CD4-positive, alpha-beta T cell treated with Interleukin-17A for 1 hour (primary cell): ENCODE measurements around the gene BCL2.
"Not testable (repeated sequence)": the region's sequence is repeated elsewhere in the genome, so short reads cannot be mapped to it uniquely, and the experiment has no call there.

Experiments used
- DNase-seq: peaks from one replicate; pipeline ENCODE4 v3.0.0-alpha.2; 2020

The BCL2 gene

GRCh38 chr18:63229971-63230370, 89.6 kb downstream of the BCL2 start:
- DNase-seq: no peak

- DNase-seq: no peak
Measured at GRCh38 chr18:63225434-63225833, 94.1 kb downstream of the BCL2 start.

- peak; percentile 38 for DNase-seq
Measured at GRCh38 chr18:63224630-63225029, 94.9 kb downstream of the BCL2 start.

- no peak for DNase-seq
Measured at GRCh38 chr18:63223837-63224236, 95.7 kb downstream of the BCL2 start.

GRCh38 chr18:63220903-63221302, 98.7 kb downstream of the BCL2 start:
- no peak for DNase-seq

GRCh38 chr18:63218472-63218871, 101.1 kb downstream of the BCL2 start:
- no peak for DNase-seq

- peak; percentile 49 for DNase-seq
Measured at GRCh38 chr18:63216516-63217311, 102.9 kb downstream of the BCL2 start.

- no peak for DNase-seq
Measured at GRCh38 chr18:63213936-63214671, 105.5 kb downstream of the BCL2 start.

- DNase-seq: peak; percentile 68
Measured at GRCh38 chr18:63213331-63213900, 106.2 kb downstream of the BCL2 start.

- DNase-seq: no peak
Measured at GRCh38 chr18:63210521-63210920, 109.0 kb downstream of the BCL2 start.

- DNase-seq: no peak
Measured at GRCh38 chr18:63208676-63209075, 110.9 kb downstream of the BCL2 start.

GRCh38 chr18:63207835-63208234, 111.7 kb downstream of the BCL2 start:
- DNase-seq: no peak

- no peak for DNase-seq
Measured at GRCh38 chr18:63207143-63207790, 112.3 kb downstream of the BCL2 start.

GRCh38 chr18:63206433-63207142, 113.0 kb downstream of the BCL2 start:
- DNase-seq: no peak

- no peak for DNase-seq
Measured at GRCh38 chr18:63205791-63206252, 113.7 kb downstream of the BCL2 start.

- no peak for DNase-seq
Measured at GRCh38 chr18:63203497-63203896, 116.1 kb downstream of the BCL2 start.

GRCh38 chr18:63202828-63203227, 116.7 kb downstream of the BCL2 start:
- no peak for DNase-seq

GRCh38 chr18:63201456-63201855, 118.1 kb downstream of the BCL2 start:
- DNase-seq: not testable (repeated sequence)

GRCh38 chr18:63199743-63200241, 119.8 kb downstream of the BCL2 start:
- peak; percentile 76 for DNase-seq

- DNase-seq: no peak
Measured at GRCh38 chr18:63198868-63199742, 120.5 kb downstream of the BCL2 start.

GRCh38 chr18:63198098-63198760, 121.3 kb downstream of the BCL2 start:
- DNase-seq: peak; percentile 31
